GM18526 (cell line): ENCODE data around the gene CANT1.

Source experiments
- POLR2A ChIP-seq: IDR thresholded peaks from 3 replicates; pipeline ENCODE4 v1.6.1; 2011; ENCODE audit not compliant: insufficient read length; ENCODE audit errors: extremely low read depth

The CANT1 gene

GRCh38 chr17:79035686-79036085 lies 26.1 kb upstream of the CANT1 start:
- TF ChIP-seq POLR2A, result no peak

GRCh38 chr17:79034931-79035485 lies 25.4 kb upstream of the CANT1 start:
- TF ChIP-seq POLR2A, result no peak

DNA sequence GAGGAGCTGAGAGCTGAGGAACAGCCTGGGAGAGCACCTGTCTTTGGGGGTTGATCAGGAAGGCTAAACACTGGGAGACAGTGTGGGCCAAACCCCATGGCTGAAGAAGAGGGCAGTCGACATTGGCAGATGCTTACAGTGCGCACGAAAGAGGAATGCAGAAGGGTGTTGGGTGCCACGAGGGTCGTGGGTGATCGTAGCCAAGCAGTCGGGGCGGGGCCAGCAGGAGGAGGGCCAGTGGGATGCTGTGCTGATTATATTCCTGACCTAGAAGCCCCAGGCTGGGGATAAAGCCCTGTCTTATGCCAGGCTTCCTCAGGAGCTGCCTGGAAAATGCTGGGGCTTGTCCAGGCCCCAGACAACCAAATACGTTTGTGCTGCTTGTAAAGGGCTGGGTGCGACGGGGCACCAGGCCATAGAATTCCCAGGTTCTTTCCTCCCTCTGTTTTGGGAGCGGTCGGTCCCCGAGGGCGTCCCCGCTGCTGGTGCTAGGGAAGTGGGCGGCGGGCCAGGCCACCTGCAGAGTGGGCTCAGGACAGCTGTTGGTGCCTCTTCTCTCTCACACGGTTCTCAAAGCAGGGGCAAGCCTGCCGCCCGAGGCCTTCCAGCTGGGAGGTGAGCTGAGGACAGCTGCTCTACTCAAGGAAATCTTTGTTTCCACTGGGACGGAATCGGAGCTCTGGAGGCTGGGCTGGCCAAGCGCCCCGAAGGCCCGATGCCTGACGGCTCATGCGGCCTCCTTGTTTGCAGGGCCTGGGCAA lies 24.4 kb upstream of the CANT1 start:
- TF ChIP-seq POLR2A, result no peak

GRCh38 chr17:79033046-79033616 lies 23.6 kb upstream of the CANT1 start:
- no peak for TF ChIP-seq POLR2A

DNA sequence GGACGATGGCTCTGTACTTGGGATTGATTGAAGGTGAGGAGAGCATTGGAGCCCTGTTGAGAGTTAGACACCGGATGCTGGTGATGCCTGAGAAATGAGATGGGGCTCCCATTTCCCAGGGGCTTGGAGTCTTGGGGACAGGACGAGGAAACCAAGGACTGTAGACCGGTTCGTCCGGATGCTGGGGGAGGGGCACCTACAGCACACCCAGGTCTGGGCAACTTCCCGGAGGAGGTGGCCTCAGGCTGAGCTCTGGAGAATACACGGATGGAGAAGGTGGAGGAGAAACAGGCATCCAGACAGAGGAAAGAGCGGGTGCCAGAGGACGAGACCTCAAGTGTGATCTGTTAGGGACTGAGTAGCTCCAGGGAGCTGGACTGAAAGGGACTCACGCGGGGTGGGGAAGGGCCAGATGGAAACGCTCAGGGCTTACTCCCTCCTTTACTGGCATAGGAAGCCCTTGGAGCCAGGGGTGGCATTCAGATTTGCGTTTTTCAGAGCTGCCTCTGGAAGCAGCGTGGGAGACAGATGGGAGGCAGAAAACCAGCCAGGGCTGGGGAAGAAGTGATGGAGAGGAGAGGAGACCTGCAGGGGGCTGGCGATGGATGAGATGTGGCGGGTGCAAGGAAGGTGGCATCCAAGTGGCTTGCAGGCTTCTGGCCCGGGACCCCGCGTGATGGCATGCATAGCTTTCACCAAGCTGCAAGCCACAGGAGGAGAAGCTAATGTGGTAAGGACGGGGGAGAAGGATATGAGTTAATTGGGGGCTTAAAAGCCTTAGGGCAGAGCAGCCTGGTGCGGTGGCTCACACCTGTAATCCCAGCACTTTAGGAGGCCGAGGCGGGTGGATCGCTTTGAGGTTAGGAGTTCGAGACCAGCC lies 22.7 kb upstream of the CANT1 start:
- no peak for TF ChIP-seq POLR2A

DNA sequence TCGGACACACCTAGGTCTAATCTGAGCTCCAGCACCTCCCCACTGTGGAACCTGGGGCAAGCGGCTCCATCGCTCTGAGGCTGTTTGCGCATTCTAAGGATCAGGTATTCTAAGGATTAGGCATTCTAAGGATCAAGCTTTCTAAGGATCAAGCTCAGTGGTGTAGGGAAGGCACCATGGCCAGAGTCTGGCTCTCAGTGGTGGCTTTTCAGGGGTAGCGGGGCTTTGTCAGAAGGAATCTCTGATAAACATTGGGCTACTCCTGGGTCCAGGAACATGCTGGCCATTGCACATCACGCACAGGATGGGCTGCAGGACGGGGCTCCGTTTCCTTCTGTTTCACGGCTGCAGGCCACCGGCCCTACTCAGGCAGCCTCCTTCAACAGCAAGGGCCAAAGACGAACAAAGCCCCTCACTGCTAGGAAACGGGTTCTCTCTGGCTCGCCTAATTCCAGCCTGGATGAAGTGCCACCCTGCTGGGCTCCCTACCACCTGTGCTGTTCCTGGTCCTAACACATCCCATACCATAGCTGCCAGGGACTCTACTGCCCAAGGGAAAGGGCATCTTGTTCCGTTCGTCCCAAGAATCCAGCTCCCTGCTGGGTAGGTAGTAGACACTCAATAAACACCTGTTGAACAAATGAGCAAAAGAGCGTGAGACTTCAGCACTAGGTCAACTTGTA lies 19.9 kb upstream of the CANT1 start:
- no peak for TF ChIP-seq POLR2A

GRCh38 chr17:79028496-79029326 lies 19.1 kb upstream of the CANT1 start:
- no peak for TF ChIP-seq POLR2A

GRCh38 chr17:79027925-79028491 lies 18.4 kb upstream of the CANT1 start:
- TF ChIP-seq POLR2A, result no peak

DNA sequence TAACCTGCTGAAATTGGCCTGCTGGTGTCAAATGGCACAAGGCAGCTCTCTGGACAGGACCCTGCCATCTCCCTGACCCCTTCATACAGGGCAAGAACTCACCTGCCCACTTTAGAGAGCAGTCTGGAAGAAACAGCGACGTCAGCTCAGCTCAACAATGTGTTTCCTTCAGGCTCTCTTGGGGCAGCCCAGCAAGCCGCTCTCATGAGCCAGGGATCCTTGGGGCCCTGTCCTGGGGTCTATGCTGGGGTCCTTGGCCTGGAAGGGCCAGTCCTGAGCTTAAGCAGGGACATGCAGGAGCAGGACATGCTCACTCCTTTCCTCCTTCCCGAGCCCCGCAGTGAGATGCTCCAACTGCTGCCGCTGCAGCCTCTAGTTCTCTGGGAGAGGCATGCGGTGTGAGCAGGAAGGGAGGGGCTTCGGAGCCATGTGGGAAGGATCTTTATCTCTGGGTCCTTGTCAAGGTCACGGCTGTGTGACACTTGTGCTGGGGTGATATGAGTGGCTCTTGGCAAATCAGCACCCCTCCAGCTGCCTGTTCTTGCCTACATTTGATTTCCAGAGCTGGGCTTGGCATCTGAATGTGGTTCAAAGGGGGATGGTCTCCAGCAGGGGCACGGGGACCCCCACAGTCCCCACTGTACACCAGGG lies 17.8 kb upstream of the CANT1 start:
- no peak for TF ChIP-seq POLR2A

GRCh38 chr17:79026376-79027273 lies 17.1 kb upstream of the CANT1 start:
- no peak for TF ChIP-seq POLR2A

GRCh38 chr17:79024901-79025737 lies 15.6 kb upstream of the CANT1 start:
- no peak for TF ChIP-seq POLR2A
